OCI-M2 (cell line): Measurements from ENCODE around the gene SH2D3C.

Experiments
- DNase-seq: peaks from one replicate; lab custom pipeline; 2025; ENCODE audit not compliant: unreplicated experiment; lab: John Stamatoyannopoulos, UW

Gene SH2D3C, protein sequence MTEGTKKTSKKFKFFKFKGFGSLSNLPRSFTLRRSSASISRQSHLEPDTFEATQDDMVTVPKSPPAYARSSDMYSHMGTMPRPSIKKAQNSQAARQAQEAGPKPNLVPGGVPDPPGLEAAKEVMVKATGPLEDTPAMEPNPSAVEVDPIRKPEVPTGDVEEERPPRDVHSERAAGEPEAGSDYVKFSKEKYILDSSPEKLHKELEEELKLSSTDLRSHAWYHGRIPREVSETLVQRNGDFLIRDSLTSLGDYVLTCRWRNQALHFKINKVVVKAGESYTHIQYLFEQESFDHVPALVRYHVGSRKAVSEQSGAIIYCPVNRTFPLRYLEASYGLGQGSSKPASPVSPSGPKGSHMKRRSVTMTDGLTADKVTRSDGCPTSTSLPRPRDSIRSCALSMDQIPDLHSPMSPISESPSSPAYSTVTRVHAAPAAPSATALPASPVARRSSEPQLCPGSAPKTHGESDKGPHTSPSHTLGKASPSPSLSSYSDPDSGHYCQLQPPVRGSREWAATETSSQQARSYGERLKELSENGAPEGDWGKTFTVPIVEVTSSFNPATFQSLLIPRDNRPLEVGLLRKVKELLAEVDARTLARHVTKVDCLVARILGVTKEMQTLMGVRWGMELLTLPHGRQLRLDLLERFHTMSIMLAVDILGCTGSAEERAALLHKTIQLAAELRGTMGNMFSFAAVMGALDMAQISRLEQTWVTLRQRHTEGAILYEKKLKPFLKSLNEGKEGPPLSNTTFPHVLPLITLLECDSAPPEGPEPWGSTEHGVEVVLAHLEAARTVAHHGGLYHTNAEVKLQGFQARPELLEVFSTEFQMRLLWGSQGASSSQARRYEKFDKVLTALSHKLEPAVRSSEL

GRCh38 chr9:127778280-127779135 is at the start of gene SH2D3C:
Gene SH2D3C, minus strand, starts transcription at chr9:127778666. Its CDS starts 39 bp downstream, at chr9:127778627.
- no peak for DNase-seq

- no peak for DNase-seq
Observed at GRCh38 chr9:127826253-127826913, 47.9 kb upstream of the SH2D3C start.

DNA sequence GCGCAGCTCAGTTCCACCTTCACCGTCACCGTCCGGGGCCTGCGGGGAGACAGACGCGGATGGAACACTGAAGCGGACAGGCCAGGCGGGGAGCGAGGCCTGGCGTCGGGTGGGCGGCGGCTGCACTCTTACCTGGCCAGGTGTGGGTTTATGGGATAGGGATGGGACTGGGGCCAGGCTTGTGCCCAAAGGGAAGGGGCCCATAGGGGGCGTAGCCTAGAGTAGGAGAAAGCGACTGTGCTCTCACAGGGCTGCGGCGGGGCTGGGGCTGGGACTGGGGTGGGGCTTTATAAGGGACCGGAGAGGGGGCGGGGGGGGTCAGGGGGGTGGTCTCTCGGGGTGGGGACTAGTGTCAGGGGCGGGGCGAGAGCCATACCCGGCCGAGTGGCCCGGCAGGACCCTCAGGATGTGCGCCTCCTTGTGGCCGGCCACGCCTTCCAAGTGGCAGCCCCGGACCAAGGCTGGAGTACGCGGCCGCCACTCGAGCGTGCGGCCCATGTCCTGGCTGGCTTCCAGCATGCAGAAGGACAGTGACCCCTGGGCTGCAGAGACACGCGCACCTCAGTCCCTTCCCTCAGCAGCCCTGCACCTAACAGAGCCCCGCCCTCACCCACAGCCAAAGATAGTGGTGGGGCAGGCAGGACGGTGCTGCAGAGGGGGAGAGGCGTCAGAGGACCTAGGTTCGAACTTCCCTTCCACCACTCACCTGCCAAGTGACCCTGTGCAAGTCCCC is 47.0 kb upstream of the SH2D3C start:
- DNase-seq = no peak

DNA sequence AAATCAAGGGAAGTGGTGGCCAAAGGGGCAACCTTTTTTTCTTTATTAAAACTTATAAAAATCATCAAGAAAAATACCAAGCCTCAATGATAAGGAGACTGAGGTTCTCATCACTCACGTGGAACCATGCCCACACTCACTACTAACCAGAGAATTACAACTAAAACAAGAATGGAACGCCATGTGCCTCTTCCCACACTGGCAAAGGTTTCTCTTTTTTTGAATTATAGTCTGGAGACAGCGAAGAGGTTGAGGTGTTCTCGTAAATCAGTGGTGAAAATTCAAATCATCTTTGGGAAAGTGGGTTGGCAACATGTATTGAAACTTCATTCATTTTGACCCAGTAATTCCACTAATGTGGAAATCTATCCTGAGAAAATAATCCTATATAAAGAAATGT is 43.6 kb upstream of the SH2D3C start:
- no peak for DNase-seq

DNA sequence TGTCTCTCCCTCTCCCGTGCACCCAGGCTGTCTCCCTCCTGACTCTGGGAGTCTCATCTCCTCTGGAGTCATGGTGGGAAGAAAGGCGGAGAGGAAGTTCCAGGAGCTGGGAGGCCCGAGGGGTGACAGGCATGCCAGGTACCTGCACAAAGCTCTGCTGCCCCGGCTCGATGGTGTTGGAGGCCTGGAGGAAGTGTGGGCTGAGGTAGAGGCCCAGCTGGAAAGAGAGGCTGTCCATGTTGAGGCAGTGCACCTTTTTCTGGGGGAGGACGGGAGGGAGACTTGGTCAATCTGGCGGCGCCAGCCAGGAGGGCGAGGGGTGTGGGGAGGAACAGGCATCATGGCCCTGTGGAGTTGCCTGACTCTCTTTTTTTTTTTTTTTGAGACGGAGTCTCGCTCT is 40.1 kb upstream of the SH2D3C start:
- DNase-seq = no peak

- no peak for DNase-seq
Observed at GRCh38 chr9:127817881-127818434, 39.5 kb upstream of the SH2D3C start.

- no peak for DNase-seq
Observed at GRCh38 chr9:127816728-127817127, 38.3 kb upstream of the SH2D3C start.

DNA sequence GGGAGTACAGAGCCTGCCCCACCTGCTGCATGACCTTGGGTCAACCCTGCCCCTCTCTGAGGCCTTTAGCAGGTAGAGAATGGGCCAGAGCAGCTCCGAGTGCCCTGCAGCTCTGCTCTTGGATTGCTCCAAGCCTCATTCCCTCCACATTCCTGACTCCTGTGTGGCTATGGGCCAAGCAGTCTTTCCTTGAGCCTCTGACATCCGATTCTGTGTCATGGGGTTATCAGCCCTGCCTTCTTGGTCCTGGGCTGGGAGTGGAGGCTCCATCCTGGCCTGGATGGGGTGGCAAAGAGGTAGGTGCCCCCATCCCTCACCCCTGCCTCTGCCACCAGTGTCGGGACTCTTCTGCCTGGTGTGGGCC is 37.9 kb upstream of the SH2D3C start:
- DNase-seq = no peak

DNA sequence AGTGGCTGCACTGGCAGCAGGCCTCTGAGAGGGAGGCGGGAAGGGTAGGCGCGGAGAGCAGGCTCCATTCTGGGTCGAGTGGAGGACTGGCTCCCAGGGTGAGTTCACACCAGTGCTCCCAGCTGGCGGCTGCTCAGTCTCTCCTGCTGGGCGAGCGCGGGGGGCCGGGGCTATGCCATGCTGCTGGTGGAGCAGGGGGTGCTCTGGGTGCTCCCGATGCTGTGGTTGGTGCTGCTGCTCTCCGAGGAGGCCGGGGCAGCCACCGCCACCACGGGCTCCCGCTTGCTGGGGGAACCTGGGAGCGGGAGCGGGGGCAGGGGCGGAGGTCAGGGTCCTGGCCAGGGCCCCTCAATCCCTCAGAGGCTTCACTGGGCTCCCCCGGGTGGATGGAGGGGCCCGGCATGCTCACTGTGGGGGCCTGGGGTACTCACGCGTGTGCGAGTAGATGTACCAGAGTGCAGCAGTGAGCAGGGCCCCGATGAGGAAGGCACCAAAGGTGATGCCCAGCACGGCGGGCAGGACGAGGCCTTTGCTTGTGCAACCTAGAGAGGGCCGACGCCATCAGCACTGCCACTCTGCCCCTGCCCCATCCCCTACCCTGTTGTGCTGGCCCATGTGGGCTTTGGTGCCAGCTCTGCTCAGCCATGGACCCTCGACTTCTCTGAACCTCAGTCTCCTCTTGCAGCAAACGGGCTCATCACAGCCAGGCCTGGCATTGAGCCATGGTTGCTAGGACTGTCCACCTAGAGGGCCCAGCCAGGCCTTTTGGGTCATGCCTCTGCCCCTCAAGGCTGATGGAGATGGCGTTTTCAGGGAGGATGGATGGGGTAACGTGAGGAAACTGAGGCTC is 37.3 kb upstream of the SH2D3C start:
- no peak for DNase-seq

DNA sequence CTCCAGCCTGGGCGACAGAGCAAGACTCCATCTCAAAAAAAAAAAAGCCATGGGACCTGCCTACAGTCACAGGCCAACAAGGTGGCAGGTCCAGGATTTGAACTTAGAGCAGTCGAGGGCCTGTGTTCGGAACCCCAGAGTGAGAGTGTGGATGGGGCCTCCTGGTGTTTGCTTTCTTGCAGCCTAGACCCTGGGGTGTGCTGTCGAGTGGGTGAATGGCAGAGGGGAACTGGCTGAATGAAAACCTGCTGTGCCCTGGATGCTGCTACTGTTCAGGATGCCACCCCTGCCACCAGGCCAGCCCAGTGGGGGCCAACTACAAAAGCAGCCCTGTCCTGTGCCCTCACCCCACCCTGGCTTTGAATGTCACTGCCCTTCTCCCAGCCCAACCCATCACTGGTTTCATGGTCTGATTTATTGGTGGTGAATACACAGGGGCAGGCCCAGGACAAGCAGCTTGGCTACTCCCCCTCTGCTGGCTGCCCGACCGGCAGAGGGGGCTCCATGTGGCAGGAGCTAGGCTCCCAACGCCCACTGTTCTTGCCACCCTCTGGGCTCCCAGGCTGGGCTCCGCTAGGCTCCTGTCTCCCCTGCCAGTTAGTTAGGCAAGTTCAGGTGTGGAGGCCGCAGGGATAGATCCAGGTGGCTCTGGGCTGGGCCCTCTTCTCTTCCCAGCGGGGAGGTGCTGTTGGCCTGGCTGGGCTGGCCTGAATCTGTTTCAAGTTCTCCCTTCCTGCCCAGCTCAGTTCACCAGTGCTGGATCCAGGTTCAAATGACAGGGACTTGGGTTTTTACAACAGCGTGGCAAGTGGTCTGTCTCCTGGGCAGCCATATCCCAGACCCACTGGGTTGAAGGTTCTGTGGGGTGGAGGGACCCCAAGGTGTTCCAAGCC is 36.4 kb upstream of the SH2D3C start:
- DNase-seq = no peak

GRCh38 chr9:127813686-127814226 is 35.3 kb upstream of the SH2D3C start:
- DNase-seq = no peak

DNA sequence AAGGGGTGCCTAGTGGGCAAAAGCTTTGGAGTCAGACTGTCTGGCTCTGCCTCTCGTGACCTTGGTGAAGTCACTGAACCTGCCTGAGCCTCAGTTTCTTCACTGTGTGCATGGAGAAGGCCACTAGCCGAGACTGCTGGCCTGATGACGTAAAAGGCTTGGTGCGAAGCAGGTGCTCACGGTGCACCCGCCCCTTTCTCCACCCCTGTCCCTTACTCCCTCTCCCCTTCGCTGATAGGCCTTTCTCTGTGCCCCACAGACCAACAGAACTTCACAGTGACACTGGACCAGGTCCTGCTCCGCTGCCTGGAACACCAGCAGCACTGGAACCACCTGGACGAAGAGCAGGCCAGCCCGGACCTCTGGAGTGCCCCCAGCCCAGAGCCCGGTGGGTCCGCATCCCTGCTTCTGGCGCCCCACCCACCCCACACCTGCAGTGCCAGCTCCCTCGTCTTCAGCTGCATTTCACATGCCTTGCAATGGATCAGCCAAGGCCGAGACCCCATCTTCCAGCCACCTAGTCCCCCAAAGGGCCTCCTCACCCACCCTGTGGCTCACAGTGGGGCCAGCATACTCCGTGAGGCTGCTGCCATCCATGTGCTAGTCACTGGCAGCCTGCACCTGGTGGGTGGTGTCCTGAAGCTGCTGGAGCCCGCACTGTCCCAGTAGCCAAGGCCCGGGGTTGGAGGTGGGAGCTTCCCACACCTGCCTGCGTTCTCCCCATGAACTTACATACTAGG is 34.6 kb upstream of the SH2D3C start:
- DNase-seq = no peak

DNA sequence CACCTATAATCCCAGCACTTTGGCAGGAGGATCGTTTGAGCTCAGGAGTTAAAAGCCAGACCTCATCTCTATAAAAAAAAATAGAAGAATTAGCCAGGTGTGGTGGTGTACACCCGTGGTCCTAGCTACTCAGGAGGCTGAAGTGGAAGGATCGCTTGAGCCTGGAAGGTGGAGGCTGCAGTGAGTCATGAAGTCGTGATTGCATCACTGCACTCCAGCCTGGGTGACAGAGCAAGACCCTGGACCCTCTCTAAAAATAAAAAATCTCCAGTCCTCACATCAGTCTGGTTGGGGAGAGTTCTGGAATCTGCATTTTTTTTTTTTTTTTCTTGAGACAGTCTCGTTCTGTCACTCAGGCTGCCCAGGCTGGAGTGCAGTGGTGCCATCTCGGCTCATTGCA is 33.5 kb upstream of the SH2D3C start:
- no peak for DNase-seq

DNA sequence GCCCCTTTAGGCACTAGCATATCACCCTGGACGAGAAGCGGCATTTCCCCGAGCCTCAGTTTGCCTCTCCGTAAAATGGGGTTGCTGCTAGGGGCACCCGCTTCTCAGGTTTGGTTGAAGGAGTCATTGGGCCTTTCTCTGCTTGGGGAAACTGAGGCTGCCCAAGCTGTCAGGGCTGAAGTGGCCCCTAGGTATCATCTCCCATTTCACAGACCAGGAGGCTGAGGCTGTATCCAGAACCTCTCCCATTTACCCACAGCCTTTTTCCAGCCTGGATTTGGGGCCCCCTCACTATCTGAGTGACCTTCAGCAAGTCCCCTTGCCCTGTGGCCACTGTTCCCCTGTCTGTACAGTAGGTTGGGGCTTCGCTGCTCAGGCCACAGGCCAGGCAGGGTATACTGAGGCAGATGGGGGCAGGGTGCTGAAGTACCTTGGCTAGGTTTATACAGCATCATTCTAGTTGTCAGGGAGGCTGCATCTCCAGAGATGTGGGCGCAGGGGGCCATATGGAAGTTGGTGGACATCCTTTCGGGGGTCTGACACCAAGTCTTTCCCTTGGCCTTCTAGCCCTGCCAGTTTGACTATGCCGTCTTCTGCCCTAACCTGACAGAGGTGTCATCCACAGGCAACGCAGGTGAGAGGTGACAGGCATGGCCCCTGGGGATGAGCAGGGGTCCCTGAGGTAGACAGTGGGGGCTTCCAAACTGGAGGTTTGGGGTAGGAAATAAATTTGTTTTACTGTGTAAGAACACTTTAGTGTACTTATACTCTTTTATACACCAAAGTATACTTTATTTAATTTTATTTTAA is 32.1 kb upstream of the SH2D3C start:
- no peak for DNase-seq

GRCh38 chr9:127809540-127810377 is 31.3 kb upstream of the SH2D3C start:
- no peak for DNase-seq
